H1 (cell line): ENCODE data around the gene ZNF28. TPM values are rescaled to one million over a fixed set of nuclear protein-coding genes. Genes with fewer than 3 reads are reported as not detected.
A peak's percentile ranks its signal among the peaks of the same experiment; 100 is the strongest.

ENCODE experiments used
- ASH2L ChIP-seq: fragments of 200-600, 300-600 bp; sonication (generic); IDR thresholded peaks from one replicate; pipeline ENCODE4 v1.7.1; 2017; ENCODE audit warnings: low read length
- CHD1 ChIP-seq: IDR thresholded peaks from 2 replicates; pipeline ENCODE4 v1.6.1; 2012; ENCODE audit warnings: low read depth, low read length, improper control_type of control experiment
- KDM5A ChIP-seq: fragments of 200-600 bp; IDR thresholded peaks from 2 replicates; pipeline ENCODE4 v1.7.1; 2012; ENCODE audit warnings: mild to moderate bottlenecking, low read length, inconsistent platforms, mixed read lengths
- MAFK ChIP-seq: IDR thresholded peaks from 2 replicates; pipeline ENCODE4 v1.6.1; 2012; ENCODE audit warnings: low read depth, mild to moderate bottlenecking, improper control_type of control experiment, low read length
- POU5F1 ChIP-seq: IDR thresholded peaks from 2 replicates; pipeline ENCODE4 v1.6.1; 2011; ENCODE audit warnings: low read depth, mild to moderate bottlenecking, low read length, moderate library complexity
- RBBP5 ChIP-seq: IDR thresholded peaks from 2 replicates; pipeline ENCODE4 v1.7.1; 2012; ENCODE audit warnings: low read depth, mild to moderate bottlenecking, inconsistent platforms, low read length, moderate library complexity, borderline replicate concordance
- polyA plus RNA-seq, 7 experiments: library from polyadenylated mRNA; depleted of rRNA in 3 of 7; stranded (reverse) in 5 of 7; unstranded in 2 of 7; fragments of >200 nt in 5 of 7; fragments of 200-250 nt in 2 of 7; gene quantifications; 1 replicate in 5 of 7; 2 replicates in 1 of 7; 4 replicates in 1 of 7; pipeline versions ENCODE4 v1.2.1 to v1.2.3, GENCODE V29; 2011 to 2013; ENCODE audit warnings: missing spikeins in 2 of 7, mixed read lengths in 2 of 7
- total RNA-seq: library from RNA; stranded (reverse); fragmentation: NEBNext Ultra II Directional; extraction: Animal tissue kit (Norgen Biotek cat#: 25700); gene quantifications from 2 replicates; pipeline ENCODE4 v1.2.1, GENCODE V29; 2021

ZNF28 gene
- total and polyA plus RNA-seq, 2 of the 8 experiments (the other 6 are each of a cell fraction or from before 2014, with no cell fraction given): 7.3 to 23.0 TPM

GRCh38 chr19:52748336-52748950 lies 73.0 kb downstream of the ZNF28 start (continued):
- TF ChIP-seq ASH2L (peak; percentile 70), POU5F1 (no peak), KDM5A (no peak), CHD1 (no peak), RBBP5 (no peak), MAFK (no peak)

Other genes with a start within 250 kb of the ZNF28 start
- gene ZNF83, start 183.3 kb downstream of the ZNF28 start, total RNA-seq: 19.4 and 19.7 TPM in 2 replicates
- 9.8 and 13.2 TPM in 2 replicates for gene ZNF83, start 183.3 kb downstream of the ZNF28 start, polyA plus RNA-seq (2011; rRNA removed)
- 17.7 and 19.0 TPM in 2 replicates for gene ZNF611, start 86.6 kb downstream of the ZNF28 start, total RNA-seq
- 1.9 and 2.2 TPM in 2 replicates for gene ZNF611, start 86.6 kb downstream of the ZNF28 start, polyA plus RNA-seq (2011; rRNA removed)
- gene ZNF600, start 34.8 kb downstream of the ZNF28 start, total RNA-seq: 5.9 and 8.0 TPM in 2 replicates
- 2.1 and 3.2 TPM in 2 replicates for gene ZNF600, start 34.8 kb downstream of the ZNF28 start, polyA plus RNA-seq (2011; rRNA removed)
- gene ZNF468, start 36.0 kb upstream of the ZNF28 start, total RNA-seq: 26.1 and 26.8 TPM in 2 replicates
- gene ZNF468, start 36.0 kb upstream of the ZNF28 start, polyA plus RNA-seq (2011; rRNA removed): 8.6 and 13.5 TPM in 2 replicates
- gene ZNF320, start 76.0 kb upstream of the ZNF28 start, total RNA-seq: 22.7 and 26.8 TPM in 2 replicates
- gene ZNF320, start 76.0 kb upstream of the ZNF28 start, polyA plus RNA-seq (2011; rRNA removed): 20.6 and 20.8 TPM in 2 replicates
- 8.6 and 8.7 TPM in 2 replicates for gene ZNF888, start 101.8 kb upstream of the ZNF28 start, total RNA-seq
- 0.86 and 1.1 TPM in 2 replicates for gene ZNF888, start 101.8 kb upstream of the ZNF28 start, polyA plus RNA-seq (2011; rRNA removed)
- 12.2 and 13.2 TPM in 2 replicates for gene ZNF816, start 141.2 kb upstream of the ZNF28 start, total RNA-seq
- gene ZNF816, start 141.2 kb upstream of the ZNF28 start, polyA plus RNA-seq (2011; rRNA removed): 2.4 and 2.7 TPM in 2 replicates
- gene ERVV-1, start 192.3 kb upstream of the ZNF28 start, total RNA-seq: not detected in 2 replicates
- gene ERVV-1, start 192.3 kb upstream of the ZNF28 start, polyA plus RNA-seq (2011; rRNA removed): not detected in 2 replicates
- not detected in 2 replicates for gene ERVV-2, start 223.1 kb upstream of the ZNF28 start, total RNA-seq
- gene ERVV-2, start 223.1 kb upstream of the ZNF28 start, polyA plus RNA-seq (2011; rRNA removed): 0.03 TPM in 1 of 2 replicates, not detected in the other